Thyroid gland (tissue), 4 donors: ENCODE measurements around the gene SHF. TPM values are rescaled to one million over a fixed set of nuclear protein-coding genes. Genes with fewer than 3 reads are reported as not detected.
A peak's percentile ranks its signal among the peaks of the same experiment; 100 is the strongest.

Experiments
- DNase-seq, 2 donors: peaks; one replicate each; pipeline ENCODE4 v3.0.0-alpha.2; 2019
- H3K27ac ChIP-seq, 3 donors: fragments of 200-600 bp; sonication (generic); 1 replicate in 2 of 3; 2 replicates in 1 of 3; pipeline ENCODE4 v1.5.1; 2016 to 2019; ENCODE audit warnings: mild to moderate bottlenecking in 1 of 3, moderate library complexity in 1 of 3
- H3K27me3 ChIP-seq: fragments of 200-600 bp; sonication (generic); one replicate; pipeline ENCODE4 v1.5.1; 2019
- H3K36me3 ChIP-seq, 2 donors: fragments of 200-600 bp; sonication (generic); one replicate each; pipeline ENCODE4 v1.5.1; 2016 to 2019
- H3K4me1 ChIP-seq, 2 donors: fragments of 200-600 bp; sonication (generic); one replicate each; pipeline ENCODE4 v1.5.1; 2017 to 2019
- H3K4me3 ChIP-seq, 3 donors: fragments of 200-600 bp; sonication (generic); replicated peaks in 1 of 3; 1 replicate in 2 of 3; 2 replicates in 1 of 3; pipeline ENCODE4 v1.5.1; 2016; ENCODE audit warnings: mild to moderate bottlenecking in 1 of 3
- H3K9me3 ChIP-seq: fragments of 200-600 bp; sonication (generic); one replicate; pipeline ENCODE4 v1.5.1; 2017
- POLR2A ChIP-seq, 2 donors: fragments of 450-650 bp; IDR thresholded peaks; one replicate each; pipeline ENCODE4 v1.6.1; 2017; ENCODE audit warnings: antibody characterized with exemption in 2 of 2, mild to moderate bottlenecking in 2 of 2, moderate library complexity in 1 of 2
- WGBS, 2 donors: methylation state at CpG; one replicate each; pipeline ENCODE4 v1.1.5; 2017; 5-methylcytosine and 5-hydroxymethylcytosine counted together
- intact Hi-C: fragments of 100-400 bp; cut with DNase I; formaldehyde crosslinking; loops from one replicate; pipeline ENCODE4 v1.15.1; 2023
- total RNA-seq, 4 donors: library from RNA; depleted of rRNA; stranded (reverse); fragments of >200 nt; gene quantifications; one replicate each; pipeline ENCODE4 v1.2.3, GENCODE V29; 2016
- TF ChIP-seq, protein P1 (sequence below), 6 experiments: fragments of 200-600 bp in 3 of 6; fragments of 450-650 bp in 3 of 6; sonication (generic) in 3 of 6; IDR thresholded peaks; one replicate each; pipeline ENCODE4 v1.5.1; 2016 to 2019; ENCODE audit warnings: antibody characterized with exemption in 6 of 6, mild to moderate bottlenecking in 2 of 6, inconsistent platforms in 1 of 6, moderate library complexity in 1 of 6

Gene SHF
- total RNA-seq, 4 donors from 2014 or later, result 8.0 to 15.9 (median 8.7) TPM

DNA sequence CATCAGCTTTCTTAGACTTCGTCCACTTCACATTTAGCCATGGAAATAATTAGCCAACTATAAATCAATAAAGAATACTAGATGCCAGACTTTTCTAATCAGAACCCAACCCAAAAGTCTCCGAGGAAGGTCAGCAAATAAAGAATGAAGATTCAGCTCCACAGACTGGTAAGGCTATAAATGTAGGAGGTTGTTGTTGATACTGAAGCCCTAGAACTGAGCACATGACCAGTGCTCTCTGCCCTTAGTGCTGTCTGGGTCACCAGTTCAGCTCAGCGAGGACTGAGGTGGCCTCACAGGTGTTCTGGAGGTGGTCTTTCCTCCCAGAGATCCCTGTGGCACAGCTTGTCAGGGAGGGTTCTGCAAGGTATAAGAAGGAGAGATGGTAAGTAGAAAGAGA, 43.4 kb upstream of the SHF start:
- no peak overlapping the region for H3K4me3 ChIP-seq
- DNase-seq, result no peak
- 87 to 90% methylated on average over 3 of the region's 3 CpGs for WGBS, 2 donors
- peaks cover 5 to 15% of the 10 kb centered on the region in 2 donors for H3K4me1 ChIP-seq
- TF ChIP-seq, protein P1, sequence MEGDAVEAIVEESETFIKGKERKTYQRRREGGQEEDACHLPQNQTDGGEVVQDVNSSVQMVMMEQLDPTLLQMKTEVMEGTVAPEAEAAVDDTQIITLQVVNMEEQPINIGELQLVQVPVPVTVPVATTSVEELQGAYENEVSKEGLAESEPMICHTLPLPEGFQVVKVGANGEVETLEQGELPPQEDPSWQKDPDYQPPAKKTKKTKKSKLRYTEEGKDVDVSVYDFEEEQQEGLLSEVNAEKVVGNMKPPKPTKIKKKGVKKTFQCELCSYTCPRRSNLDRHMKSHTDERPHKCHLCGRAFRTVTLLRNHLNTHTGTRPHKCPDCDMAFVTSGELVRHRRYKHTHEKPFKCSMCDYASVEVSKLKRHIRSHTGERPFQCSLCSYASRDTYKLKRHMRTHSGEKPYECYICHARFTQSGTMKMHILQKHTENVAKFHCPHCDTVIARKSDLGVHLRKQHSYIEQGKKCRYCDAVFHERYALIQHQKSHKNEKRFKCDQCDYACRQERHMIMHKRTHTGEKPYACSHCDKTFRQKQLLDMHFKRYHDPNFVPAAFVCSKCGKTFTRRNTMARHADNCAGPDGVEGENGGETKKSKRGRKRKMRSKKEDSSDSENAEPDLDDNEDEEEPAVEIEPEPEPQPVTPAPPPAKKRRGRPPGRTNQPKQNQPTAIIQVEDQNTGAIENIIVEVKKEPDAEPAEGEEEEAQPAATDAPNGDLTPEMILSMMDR (IDR thresholded peaks at IDR 0.05), result no peak
- TF ChIP-seq POLR2A (IDR thresholded peaks at IDR 0.05), result no peak
- no peaks in the 10 kb centered on the region for H3K27me3 ChIP-seq
- intact Hi-C loops, result no loop called here
- H3K27ac ChIP-seq, result no peak overlapping the region
- H3K9me3 ChIP-seq, result no peaks in the 10 kb centered on the region
- H3K36me3 ChIP-seq, result no peaks in the 10 kb centered on the region

DNA sequence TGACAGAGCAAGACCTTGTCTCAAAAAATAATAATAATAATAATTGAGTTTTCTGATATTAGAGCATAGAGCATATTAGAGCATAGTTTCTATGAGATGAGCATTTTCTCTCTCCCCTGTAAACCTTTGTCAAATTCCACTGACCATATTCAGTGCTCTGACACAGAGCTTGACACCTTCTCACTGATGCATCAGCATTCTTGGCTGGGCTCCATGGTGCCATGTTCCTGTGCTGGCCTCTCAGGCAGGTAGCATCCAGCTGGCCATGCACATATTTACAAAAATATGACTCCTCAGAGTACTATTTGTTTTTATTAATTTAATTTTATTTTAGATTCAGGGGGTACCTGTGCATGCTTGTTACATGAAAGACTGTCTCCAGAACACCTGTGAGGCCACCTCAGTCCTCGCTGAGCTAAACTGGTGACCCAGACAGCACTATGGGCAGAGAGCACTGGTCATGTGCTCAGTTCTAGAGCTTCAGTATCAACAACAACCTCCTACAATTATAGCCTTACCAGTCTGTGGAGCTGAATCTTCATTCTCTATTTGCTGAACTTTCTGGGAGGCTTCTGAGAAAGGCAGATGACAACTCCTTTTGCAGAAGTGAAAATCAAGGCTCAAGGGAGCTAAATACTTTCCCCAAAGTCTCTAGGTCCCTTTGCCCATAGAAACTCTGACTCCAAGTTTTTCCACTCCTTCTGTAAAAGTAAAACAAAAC, 42.6 kb upstream of the SHF start:
- Histone ChIP-seq H3K27me3 (no peaks in the 10 kb centered on the region), H3K4me3 (no peak overlapping the region), H3K4me1 (peaks cover 5 to 15% of the 10 kb centered on the region in 2 donors), H3K36me3 (no peaks in the 10 kb centered on the region), H3K9me3 (no peaks in the 10 kb centered on the region), H3K27ac (no peak overlapping the region)
- TF ChIP-seq, protein P1 (IDR thresholded peaks at IDR 0.05), result no peak
- no peak for TF ChIP-seq POLR2A (IDR thresholded peaks at IDR 0.05)
- no peak for DNase-seq
- intact Hi-C loops, result no loop called here
- 0 to 5% methylated on average over 1 of the region's 1 CpG for WGBS, 2 donors

DNA sequence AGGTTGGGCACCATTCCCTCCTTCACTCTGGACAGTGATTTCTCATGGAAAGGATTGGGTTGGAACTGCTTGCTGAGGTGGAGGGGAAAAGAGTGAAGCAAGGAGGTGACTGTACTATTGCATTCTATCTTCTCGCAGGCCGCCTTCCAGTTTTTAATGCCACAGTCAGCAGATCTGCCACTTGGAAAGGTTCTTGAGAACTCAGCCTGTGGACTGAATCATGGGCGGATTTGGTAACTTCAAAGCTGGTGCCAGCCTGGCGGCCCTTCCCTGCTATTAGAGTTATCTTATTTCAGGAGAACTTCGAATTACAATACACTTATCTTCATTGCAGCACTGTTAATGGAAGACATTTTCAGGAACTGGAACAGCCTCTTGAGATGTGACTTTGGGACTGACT, 41.2 kb upstream of the SHF start:
- Histone ChIP-seq H3K4me3 (no peak overlapping the region), H3K9me3 (no peaks in the 10 kb centered on the region), H3K27me3 (no peaks in the 10 kb centered on the region), H3K27ac (peak overlapping the region in 2 of 3 donors; percentile 66 to 70), H3K4me1 (peaks cover 5 to 15% of the 10 kb centered on the region in 2 donors), H3K36me3 (no peaks in the 10 kb centered on the region)
- TF ChIP-seq POLR2A (IDR thresholded peaks at IDR 0.05), result peak in 1 of 2 donors; percentile 8
- TF ChIP-seq, protein P1 (IDR thresholded peaks at IDR 0.05), result peak in 2 of 6 experiments; percentile 6 to 24
- 48 to 53% methylated on average over 5 of the region's 5 CpGs for WGBS, 2 donors
- intact Hi-C loops, result no loop called here
- DNase-seq, result peak; percentile 16 to 75

DNA sequence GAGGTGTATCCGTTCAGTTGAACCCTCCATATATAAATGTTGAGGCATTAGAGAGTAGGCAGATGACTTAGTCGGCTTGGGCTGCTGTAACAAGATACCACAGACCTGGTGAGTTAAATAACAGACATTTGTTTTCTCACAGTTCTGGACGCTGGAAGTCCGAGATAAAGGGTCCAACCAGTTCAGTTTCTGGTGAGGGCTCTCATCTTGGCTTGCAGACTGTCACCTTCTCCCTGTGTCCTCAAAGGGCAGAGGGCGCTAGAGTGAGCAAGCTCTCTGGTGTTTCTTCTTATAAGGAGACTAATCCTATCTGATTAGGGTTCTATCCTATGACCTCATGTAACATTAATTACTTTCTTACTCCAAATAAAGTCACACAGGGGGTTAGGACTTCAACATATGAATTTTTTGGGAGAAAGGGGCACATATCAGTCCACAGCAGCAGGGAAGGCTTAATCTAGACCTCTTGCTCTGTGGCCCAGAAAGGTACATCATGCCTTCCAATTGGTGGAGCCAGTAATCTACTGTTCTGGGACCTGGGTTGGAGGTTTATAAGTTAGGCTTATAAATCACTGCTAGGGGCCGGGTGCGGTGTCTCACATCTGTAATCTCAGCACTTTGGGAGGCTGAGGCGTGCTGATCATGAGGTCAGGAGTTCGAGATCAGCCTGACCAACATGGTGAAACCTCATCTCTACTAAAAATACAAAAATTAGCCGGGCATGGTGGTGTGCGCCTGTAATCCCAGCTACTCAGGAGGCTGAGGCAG, 37.9 kb upstream of the SHF start:
- intact Hi-C loops, result no loop called here
- WGBS, 2 donors, result 81 to 82% methylated on average over 11 of the region's 11 CpGs
- peaks cover 5 to 15% of the 10 kb centered on the region in 2 donors for H3K4me1 ChIP-seq
- H3K27ac ChIP-seq, result no peak overlapping the region
- no peak overlapping the region for H3K4me3 ChIP-seq
- no peaks in the 10 kb centered on the region for H3K36me3 ChIP-seq
- no peaks in the 10 kb centered on the region for H3K27me3 ChIP-seq
- H3K9me3 ChIP-seq, result no peaks in the 10 kb centered on the region
- TF ChIP-seq POLR2A (IDR thresholded peaks at IDR 0.05), result no peak
- TF ChIP-seq, protein P1 (IDR thresholded peaks at IDR 0.05), result no peak
- no peak for DNase-seq
